ENCODE measurements around the gene KCTD11.
A peak's percentile ranks its signal among the peaks of the same experiment; 100 is the strongest.

Gene KCTD11

GRCh38 chr17:7351665-7352502, at the start of gene KCTD11:
Gene KCTD11 (plus strand): TSS chr17:7352162.
- DNase-seq (ENCODE audit: low read depth) = peak; percentile 50

- no peak for DNase-seq (ENCODE audit: low read depth)
Observed at GRCh38 chr17:7304179-7304578, 47.8 kb upstream of the KCTD11 start.

DNA sequence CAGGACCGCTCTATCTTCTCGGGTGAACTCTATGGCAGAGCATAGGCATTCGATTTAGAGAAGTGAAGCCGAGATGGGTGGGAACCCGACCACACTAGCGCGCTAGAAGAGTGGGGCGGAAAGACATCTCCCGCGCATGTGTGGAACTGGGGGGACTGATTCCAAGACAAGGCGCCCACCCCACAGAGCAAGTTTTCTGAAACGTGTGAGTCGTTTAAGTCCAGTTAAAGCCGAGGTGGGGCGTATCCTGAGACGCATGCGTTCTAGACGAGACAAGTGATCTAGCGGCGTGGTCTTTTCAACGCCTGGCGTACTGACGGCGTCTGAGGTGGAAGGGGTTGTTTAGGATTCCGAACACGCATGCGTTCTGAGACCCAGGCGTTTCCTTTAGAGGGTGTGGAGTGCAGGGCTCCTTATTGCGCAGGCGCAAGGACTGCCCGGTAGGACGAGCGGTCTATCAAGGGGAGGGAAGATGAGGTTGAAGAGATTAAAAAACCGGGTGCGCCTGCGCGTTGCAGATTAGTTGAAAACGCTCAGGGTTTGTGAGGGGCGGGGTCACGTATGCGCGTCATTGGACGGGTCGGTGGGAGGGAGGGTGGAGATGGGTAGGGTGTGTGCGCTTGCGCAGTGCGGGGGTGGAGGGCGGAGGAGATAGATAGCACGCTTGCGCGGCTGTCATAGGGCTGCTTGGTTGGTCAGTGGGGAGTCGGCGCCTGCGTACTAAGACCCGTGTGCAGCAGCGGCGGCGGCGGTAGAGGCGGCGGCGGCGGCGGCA, 44.9 kb upstream of the KCTD11 start, which contains the start of gene EIF5A:
TSS of gene EIF5A (plus strand) at position 718 of the 775 bp plus-strand sequence. CDS start 2,008 bp downstream, outside the sequence.
- DNase-seq (ENCODE audit: low read depth) = peak; percentile 100

DNA sequence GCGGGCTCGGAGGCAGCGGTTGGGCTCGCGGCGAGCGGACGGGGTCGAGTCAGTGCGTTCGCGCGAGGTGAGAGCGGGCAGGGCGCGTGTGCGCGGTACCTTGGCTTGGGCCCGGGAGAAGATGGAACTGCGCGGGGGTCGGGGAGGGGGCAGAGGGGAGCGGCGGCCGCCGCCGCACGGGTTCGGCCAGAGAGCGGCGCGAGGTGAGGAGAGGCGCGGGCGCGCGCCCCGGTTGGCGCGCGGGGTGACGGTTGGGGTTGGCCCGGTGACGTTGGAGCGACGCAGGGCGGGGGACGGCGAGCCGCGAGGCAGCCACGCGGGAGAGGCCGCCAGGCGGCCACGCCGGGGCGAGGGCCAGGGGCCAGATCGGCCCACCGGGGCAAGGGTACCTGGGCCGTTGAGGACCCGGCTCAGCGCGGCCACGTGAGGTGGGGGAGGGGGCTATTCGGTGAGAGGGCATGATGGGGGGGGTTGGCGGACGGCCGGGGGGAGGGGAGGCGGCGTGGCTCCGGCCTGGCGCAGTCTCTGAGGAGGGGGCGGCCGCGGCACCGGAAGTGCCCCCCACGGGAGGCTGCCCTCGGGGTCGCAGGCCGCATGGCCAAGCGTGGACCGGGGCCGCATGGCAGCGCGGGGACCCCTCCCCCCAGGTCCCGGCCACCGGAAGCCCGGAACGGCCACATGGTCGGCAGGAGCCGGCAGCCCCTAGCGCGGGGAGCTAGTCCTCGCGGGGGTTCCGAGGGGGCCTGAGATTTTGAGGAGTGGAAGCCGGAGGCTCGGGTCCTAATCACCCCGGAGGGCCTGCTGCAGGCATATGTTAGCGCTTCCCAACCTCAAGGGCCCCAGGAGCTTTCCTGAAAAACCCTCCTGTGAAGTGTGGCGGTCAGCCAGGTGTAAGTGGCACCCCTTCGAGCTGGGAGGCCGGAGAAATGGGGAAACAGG, 44.0 kb upstream of the KCTD11 start:
- no peak for DNase-seq (ENCODE audit: low read depth)

- peak; percentile 81 for DNase-seq (ENCODE audit: low read depth)
Observed at GRCh38 chr17:7308625-7309433, 43.1 kb upstream of the KCTD11 start.

GRCh38 chr17:7309628-7310027, 42.3 kb upstream of the KCTD11 start:
- DNase-seq (ENCODE audit: low read depth) = no peak

DNA sequence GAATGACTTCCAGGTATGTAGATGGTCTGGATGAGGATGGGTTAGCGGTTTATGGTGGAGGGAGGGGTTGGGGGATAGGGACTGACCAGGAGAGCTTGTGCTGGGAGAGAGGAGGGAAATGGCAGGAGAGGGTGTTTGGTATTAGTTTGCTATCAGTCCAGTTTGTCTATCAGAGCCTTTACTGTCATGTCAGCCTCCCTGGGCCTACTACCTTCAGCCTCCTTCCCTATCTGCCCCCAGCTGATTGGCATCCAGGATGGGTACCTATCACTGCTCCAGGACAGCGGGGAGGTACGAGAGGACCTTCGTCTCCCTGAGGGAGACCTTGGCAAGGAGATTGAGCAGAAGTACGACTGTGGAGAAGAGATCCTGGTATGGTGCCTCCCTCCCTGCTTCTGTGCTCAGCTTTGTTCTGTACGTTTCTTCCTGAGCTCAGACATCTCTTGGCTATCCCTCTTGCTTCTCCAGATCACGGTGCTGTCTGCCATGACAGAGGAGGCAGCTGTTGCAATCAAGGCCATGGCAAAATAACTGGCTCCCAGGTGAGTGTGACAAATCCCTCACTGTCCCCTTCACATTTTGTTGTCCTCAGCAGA, 40.8 kb upstream of the KCTD11 start:
- DNase-seq (ENCODE audit: low read depth) = no peak

DNA sequence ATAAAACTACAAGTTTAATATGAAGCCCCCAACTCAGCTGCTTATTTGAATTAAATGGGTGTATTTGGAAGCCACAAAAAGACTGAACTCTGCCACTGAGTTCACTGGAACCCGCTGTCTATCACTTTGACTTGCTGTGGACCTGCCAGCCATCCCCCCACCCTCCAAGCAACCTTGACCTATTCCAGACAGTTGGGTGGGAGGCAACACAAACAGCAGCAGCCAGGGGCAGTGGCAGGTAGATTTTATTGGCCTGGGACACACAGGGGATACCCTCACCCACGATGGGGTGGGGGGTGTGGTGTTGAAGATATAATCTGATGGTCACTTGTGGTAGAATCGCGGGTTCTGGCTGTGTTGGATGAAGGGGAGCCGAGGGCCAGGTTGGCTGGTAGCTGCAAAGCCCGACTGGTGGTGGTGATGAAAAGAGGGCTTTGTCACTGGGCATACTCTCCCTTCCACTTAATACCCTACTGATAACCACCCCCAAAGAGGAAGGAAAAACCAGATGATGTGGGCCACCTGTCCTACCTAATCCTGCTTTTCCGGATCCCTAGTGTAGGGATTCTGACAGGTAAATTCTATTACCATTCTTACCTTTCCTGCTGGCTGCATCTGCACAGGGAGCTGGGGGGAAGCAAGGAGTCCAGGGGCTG, 39.4 kb upstream of the KCTD11 start:
- no peak for DNase-seq (ENCODE audit: low read depth)

DNA sequence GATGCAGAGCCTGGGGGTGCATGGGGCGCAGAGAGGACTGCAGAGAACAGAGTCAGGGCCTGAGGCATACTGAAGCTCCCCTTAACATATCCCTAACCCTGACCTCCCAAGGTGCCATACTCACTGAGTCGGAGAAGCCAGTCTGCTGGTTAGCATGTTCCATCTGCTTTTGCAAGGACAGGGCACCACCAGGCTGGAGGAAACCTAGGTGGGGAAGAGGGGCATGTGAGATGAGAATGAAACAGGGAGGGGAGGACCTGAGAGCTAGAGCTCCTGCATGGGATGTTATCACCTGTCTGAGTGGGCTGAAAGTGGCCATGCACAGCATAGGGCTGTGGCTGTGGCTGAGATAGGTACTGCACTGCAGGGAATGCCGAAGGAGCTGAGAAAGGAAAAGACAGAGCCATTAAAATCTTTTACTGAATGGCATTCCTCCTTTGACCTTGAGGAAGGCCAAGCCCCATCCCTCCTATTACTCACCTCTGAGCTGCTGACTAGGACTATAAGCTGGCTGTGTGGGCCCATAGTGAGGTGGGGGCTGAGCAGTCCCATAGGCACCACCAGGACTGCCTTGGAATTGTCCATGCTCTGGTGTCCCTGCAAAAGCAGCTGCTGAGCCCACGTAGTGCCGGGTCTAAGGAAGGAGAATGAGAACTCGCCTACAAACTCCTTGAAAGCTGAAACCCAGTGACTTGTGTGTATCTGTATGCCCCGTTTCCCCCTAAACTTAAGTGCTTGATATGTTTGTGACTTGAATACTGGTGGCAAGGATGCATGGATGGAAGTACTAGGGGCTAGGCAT, 38.7 kb upstream of the KCTD11 start:
- DNase-seq (ENCODE audit: low read depth) = no peak

- DNase-seq (ENCODE audit: low read depth) = no peak
Observed at GRCh38 chr17:7313890-7314718, 37.9 kb upstream of the KCTD11 start.

GRCh38 chr17:7314719-7315569, 37.0 kb upstream of the KCTD11 start, which contains the start of gene GPS2:
Gene GPS2 (minus strand): TSS chr17:7315360. CDS start chr17:7315052, 308 bp downstream.
- peak; percentile 90 for DNase-seq (ENCODE audit: low read depth)

DNA sequence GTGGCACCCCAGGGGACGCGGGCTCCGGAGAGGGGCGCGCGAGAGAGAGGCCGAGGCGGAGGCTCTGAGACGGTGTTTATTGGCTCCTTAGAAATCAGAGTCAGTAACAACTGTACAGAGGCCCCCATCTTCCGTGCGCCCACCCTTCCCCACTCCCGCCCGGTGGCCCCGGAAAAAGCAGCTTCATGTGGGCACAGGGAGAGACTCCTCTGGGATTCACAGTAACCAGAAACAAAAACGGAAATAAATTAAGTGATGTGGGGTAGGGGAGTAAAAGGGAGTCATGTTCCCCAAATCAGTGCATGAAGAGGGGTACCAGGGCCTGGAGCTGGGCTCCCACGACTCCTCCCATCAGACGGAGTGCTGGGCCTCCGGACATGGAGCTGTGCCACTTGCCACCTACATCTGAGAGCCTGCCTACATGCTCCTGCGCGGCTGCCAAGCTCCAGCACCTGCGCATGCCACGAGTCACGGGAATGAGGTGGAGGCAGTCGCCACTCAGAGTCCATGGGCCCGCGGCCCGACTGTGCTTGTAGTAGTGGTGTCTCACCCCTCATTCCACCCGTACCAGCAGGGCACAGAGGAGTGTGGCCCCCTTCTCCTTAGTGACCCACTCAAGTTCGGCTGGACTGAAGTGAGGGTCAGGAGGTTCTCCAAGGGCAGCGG, 36.3 kb upstream of the KCTD11 start:
- no peak for DNase-seq (ENCODE audit: low read depth)

GRCh38 chr17:7317161-7317803, 34.7 kb upstream of the KCTD11 start:
- no peak for DNase-seq (ENCODE audit: low read depth)

GRCh38 chr17:7318121-7318860, 33.7 kb upstream of the KCTD11 start:
- DNase-seq (ENCODE audit: low read depth) = no peak

- no peak for DNase-seq (ENCODE audit: low read depth)
Observed at GRCh38 chr17:7321466-7321865, 30.5 kb upstream of the KCTD11 start.

Data from activated T-cell treated with anti-CD3 and anti-CD28 coated beads for 24 hours (primary cell).